GM11168 (cell line): ENCODE results near the gene MKI67.
"Not testable (repeated sequence)": the region's sequence is repeated elsewhere in the genome, so short reads cannot be mapped to it uniquely, and the experiment has no call there.

ENCODE experiments used
- in situ Hi-C: fragments of 300-500 bp; cut with MboI; formaldehyde crosslinking; loops from one replicate; pipeline ENCODE4 v1.12.0; 2022; ENCODE audit warnings: low sequenced_read_pairs; ENCODE audit not compliant: unreplicated experiment

The MKI67 gene

GRCh38 chr10:128125944-128126764 is at the start of gene MKI67:
Gene MKI67, minus strand, starts transcription at chr10:128126423. Its CDS starts 756 bp downstream, at chr10:128125667.
- in situ Hi-C loops = no loop called here

- in situ Hi-C loops = no loop called here
Observed at GRCh38 chr10:128174581-128175559, 48.6 kb upstream of the MKI67 start.

GRCh38 chr10:128173386-128173785 is 47.2 kb upstream of the MKI67 start:
- in situ Hi-C loops = no loop called here

- in situ Hi-C loops = no loop called here
Observed at GRCh38 chr10:128172756-128173155, 46.5 kb upstream of the MKI67 start.

- in situ Hi-C loops = no loop called here
Observed at GRCh38 chr10:128169811-128170379, 43.7 kb upstream of the MKI67 start.

- in situ Hi-C loops = no loop called here
Observed at GRCh38 chr10:128167926-128168520, 41.8 kb upstream of the MKI67 start.

- in situ Hi-C loops = not testable (repeated sequence)
Observed at GRCh38 chr10:128167123-128167522, 40.9 kb upstream of the MKI67 start.

GRCh38 chr10:128166151-128166550 is 39.9 kb upstream of the MKI67 start:
- in situ Hi-C loops = no loop called here

- in situ Hi-C loops = no loop called here
Observed at GRCh38 chr10:128165536-128165935, 39.3 kb upstream of the MKI67 start.

GRCh38 chr10:128163701-128164100 is 37.5 kb upstream of the MKI67 start:
- in situ Hi-C loops = no loop called here

- in situ Hi-C loops = no loop called here
Observed at GRCh38 chr10:128161031-128161430, 34.8 kb upstream of the MKI67 start.

- in situ Hi-C loops = no loop called here
Observed at GRCh38 chr10:128160297-128160711, 34.1 kb upstream of the MKI67 start.

GRCh38 chr10:128158021-128158795 is 32.0 kb upstream of the MKI67 start:
- in situ Hi-C loops = no loop called here

- in situ Hi-C loops = no loop called here
Observed at GRCh38 chr10:128156999-128157755, 31.0 kb upstream of the MKI67 start.

GRCh38 chr10:128152741-128153580 is 26.7 kb upstream of the MKI67 start:
- in situ Hi-C loops = no loop called here

GRCh38 chr10:128151031-128151430 is 24.8 kb upstream of the MKI67 start:
- in situ Hi-C loops = no loop called here

GRCh38 chr10:128150561-128150960 is 24.3 kb upstream of the MKI67 start:
- in situ Hi-C loops = no loop called here

- in situ Hi-C loops = no loop called here
Observed at GRCh38 chr10:128150045-128150493, 23.8 kb upstream of the MKI67 start.
